ENCODE data around the gene ZNF787.
"Not testable (repeated sequence)": the region's sequence is repeated elsewhere in the genome, so short reads cannot be mapped to it uniquely, and the experiment has no call there.

The ZNF787 gene

DNA sequence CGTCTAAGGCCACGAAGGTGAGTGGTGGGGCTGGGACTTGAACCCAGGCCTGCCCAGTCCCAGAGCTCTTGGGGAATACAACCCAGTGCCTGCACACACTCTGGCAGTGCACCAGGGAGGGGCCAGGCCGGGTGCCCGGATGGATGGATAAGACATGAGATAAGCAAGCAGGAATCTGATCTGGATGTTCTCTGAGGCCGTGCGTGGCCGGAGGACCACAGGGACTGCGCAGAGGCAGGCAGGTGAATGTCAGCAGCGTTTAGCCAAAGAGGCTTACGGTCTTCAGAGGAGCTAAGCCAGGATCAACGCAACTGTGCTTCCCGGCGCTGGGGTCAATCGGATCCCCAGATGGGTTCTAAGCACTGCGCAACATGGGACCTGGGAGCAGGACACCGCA lies 1.5 kb downstream of the ZNF787 start:
- no peak for DNase-seq

DNA sequence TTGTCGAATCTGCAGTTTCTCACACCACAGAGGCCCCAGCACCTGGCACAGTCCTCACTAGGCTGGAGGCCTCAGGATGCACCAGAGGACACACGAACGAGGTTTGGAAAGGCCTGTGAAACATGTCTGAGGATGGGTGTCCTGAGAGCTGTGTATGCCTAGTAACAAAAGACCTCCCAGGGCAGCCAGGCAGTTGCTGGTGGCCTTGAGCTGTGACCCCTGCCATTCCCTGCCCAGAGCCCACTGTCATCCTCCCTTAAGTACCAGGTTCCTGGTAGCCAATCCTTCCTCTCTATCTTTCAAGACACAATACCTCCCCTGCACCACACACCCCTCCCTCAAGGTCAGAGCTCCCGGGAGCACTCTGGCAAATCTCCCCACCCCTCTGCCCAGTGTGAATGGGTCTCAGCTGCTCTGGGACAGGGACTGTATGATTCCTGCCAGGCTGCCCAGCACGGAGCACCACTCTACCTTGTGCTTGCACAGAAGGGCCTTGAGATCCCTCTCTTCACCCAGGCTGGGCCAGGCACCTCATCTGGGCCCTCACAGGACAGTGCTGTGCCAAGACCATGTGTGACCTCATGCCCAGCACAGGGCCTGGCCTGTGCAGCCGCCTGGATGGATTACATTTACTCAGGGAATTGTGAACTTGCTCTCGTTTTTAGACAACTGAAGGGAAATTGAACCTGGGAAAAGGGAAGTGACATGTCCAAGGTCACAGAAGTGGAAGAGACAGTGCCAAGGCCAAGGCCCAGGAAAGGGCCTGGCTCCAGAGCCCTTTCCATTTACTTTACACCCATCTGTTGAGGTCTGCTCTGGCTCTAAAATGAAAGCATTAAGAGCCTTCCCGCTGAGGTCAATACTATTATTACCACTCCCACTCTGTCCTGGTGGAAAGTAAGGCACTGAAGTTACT lies 2.2 kb downstream of the ZNF787 start:
- no peak for DNase-seq

DNA sequence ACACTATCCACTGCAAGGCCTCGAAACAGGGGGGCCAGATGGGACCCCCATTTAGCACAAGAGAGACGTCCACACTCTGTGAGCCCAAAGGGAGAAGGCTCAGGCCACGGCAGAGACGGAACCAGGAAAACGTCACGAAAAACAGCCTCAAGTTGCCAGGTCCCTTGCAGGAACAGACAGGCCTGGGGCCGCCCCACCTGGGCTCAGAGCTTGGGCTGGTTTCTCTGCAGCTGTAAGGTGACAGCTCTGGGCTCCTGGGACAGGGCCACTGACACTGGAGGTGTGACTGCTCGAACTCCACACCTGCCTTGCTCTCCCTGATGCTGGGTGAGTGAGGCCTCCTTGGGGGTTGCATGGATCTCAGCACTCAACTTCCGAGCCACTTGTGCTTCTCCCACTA lies 3.2 kb downstream of the ZNF787 start:
- DNase-seq = no peak

DNA sequence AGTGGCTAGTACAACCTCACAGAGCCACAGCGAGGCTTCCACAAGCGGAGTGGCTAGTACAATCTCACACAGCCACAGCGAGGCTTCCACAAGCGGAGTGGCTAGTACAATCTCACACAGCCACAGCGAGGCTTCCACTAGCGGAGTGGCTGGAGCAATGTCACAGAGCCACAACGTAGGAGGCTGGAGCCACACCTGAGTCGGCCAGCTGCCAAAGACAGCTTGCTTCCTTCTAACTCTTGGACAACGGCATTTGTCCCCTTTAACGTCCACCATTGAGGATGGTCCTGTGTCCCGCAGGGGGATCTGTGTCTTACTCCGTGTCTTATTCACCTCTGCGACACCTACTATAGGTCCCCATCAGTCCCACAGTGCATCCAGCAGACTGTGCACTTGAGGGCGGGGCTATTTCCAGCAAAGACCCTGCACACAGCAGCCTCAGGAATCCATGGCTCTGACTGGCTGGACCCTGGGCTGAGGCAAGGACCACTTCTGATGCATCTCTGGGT lies 3.7 kb downstream of the ZNF787 start:
- no peak for DNase-seq

DNA sequence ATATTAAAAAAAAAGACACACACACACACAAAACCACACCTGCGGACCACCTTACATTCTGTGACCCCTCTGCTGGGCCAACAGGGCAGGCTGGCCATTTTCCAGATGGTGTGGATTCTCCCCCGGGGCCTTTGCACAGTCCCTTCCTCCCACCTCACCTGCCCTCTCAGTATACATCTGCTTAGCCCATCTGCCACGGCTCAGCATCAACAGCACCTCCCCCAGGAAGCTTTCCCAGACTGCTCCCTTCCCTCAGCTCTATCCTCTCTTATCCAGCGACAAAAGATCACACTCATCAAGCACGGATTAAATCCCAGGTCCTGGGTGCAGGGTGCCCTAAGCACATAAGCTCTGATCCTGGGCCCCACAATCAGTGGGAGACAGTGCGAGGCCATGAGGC lies 4.5 kb downstream of the ZNF787 start:
- DNase-seq = peak; percentile 8

DNA sequence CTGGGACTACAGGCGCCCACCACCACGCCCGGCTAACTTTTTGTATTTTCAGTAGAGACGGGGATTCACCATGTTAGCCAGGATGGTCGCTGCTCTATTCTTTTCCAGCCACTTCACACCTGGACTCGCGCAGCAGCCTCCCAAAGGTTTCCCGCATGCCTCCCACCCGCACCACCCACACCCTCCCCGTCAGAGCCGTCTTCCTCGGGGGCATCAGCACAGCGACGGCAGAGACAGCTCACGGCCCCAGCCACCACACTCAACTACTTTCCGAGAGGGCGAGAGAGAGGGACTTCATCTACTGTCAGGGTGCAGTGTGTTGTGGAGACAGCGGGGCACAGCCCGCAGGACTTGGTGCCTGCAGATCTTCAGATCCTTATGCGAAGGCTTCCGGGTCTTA lies 5.6 kb downstream of the ZNF787 start:
- DNase-seq = no peak

DNA sequence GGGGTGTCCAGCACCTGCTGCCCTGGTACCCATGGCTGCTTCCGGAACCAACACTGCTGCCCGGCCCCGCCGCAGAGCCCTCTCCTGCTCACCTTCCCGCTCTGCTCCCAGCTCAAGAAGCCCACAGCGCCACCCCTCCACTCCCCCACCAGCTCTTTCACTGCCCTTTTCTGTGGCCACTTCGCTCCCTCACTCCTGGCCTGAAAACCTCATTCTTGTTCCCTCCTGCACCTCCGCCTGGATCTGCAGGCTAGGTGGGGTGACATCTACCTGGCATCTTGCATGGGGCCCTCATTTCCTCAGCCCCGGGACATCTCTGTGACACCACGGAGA lies 6.4 kb downstream of the ZNF787 start:
- no peak for DNase-seq

DNA sequence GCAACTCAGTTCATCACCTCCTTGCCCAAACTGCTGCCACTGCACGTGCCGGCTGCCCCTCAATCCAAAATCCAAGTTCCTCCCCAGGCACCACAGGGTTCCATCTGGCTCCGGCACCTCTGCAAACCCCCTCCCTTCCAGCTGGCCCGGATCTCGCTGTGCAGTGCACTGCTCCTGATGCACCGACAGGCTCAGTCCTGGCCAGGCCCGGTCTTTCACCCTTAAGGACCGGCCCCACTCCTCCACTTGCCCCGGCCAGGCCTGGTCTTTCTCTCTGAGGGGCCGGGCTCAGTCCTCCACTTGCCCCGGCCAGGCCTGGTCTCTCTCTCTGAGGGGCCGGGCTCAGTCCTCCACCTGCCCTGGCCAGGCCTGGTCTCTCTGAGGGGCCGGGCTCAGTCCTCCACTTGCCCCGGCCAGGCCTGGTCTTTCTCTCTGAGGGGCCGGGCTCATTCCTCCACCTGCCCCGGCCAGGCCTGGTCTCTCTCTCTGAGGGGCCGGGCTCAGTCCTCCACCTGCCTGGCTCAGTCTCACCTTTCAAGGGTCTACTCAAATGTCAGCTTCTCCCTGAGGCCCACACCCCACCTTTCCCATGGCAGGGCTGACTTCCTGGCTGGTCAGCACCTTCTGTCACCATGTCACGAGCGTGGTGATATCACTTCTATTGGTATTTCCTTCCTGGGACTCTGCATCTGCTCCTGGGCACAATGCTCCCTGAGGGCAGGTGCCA lies 6.9 kb downstream of the ZNF787 start:
- DNase-seq = no peak

DNA sequence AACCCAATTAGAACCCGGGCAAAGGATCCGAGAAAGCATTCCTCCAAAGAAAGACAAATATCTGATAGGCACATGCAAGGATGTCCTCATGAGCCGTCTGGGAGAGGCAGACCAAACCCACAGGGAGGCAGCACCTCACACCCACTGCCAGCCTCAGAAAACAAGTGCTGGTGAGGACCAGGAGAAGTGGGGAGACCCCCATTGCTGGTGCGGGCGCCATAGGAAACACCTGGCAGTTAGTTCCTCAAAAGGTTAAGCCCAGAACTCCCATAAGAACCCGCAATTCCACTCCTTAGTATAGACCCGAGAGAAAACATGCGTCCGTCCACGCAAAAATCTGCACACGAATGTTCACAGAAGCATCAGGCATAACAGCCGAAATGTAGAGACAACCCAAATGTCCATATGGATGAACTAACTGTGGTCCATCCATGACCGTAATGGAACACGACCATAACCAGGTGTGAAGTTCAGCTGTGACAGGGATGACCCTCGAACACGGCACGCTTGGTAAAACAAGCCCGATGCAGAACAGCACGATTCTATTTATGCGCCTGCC lies 7.9 kb downstream of the ZNF787 start:
- no peak for DNase-seq

DNA sequence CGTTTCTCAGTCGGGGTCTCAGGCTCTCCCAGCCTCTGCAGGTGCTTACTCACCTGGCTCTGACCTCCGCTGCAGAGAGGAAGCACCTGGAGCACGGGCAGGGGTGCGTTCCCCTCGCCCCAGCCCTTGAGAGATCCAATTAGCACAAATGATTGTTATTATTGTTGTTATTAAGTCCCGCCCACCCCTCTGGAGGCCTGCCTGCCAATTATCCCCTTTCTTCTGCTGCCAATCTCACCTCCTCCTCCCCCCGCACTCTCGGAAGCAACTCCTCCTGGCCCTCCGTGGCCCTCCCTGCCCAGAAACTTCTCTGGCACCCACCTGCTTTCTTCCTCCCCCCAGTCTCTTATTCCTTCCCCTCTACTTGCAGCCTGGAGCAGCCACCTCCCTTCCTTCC lies 8.8 kb downstream of the ZNF787 start:
- no peak for DNase-seq

DNA sequence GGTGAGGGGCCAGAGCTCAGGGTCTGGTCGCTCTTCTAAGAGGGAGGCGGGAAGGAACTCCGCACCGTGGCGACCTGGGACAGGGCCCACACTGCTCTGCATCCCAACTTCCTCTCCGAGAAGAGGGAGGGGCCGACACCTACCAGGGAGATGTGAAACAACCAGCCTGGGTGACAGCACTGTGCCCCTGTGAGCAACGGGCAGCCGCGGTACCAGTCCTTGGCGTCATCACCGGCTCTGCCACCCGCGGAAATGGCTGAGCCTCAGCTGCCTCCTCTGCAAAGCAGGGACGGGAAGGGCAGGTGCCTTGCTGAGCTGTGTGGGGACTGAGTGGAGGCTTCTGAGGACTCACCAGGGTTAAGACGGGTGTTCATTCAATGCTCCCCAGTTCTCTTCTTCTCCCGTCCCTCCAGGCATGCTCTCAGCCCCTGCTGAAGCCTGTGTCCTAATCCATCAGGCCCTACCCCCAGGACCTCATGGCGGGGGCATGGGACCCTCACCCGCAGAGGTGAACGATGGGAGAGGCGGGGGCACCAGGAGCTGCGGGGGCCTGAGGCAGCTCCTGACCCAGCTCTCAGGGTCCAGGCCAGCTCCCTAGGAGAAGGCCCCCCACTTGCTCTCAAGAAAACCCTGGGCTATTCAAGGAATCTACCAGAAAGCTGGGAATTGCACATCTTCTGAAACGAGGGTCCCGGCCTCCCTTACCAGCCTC lies 9.3 kb downstream of the ZNF787 start:
- no peak for DNase-seq

DNA sequence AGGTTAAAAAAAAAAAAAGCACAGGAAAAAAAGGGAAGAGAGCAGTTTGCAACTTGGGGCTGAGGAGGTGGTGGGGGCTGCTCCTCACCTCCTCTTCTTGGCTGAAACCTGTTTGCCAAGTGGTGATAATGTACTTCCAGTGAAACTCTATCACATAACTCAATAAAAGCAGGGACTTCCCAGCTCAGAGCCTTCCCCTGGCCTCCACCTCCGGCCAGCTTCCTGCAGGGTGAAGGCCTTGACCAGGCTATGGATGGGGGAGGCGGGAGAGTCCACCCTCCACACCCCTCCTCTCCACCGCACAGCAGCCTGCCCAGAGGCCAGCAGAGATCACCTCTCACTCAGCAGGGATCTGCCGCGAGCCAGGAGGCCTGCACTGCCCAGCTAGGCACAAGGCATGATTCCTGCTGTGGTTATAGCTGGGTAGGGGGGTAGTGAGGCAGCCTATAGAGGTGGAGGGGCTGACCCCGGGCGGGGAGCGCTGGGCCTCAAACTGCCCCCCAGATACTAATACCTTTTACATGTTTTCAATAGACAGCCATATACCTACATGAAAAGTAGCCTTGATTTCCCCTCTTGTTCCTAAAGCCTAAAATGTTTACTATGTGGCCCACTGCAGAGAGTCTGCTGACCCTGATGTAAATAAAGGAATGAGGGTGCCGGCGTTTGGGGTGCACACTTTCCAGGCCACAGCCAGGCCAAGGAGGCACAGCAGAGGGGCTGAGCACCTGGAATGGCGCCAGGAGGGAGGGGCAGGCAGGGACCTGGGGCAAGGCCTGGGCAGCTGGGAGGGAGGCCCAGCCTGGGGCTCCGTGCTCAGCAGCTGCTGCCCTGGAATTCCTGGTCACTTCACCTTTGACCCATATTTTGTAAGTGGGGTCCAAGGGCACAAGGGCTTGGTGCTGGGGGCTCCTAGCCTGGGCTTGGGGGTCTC lies 10.3 kb downstream of the ZNF787 start:
- no peak for DNase-seq

DNA sequence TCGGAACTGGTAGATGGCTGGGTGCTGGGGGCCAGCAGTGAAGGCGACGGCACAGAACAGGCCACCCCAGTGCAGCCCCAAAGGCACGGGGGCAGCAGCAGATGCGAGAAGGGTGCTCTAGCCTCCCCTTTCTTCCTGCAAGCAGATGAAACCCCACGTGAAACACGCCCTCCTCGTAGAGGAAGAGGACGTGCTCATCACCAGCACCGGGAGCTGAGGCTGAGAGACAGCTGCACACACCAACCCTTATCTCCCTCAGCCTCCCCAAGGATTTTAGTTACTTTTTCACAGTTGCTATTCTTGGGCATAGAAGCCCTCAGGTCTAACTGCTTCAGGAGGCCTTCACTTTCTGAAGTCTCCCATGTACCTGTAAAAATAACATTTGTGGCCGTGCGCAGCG lies 11.9 kb downstream of the ZNF787 start:
- peak; percentile 14 for DNase-seq

DNA sequence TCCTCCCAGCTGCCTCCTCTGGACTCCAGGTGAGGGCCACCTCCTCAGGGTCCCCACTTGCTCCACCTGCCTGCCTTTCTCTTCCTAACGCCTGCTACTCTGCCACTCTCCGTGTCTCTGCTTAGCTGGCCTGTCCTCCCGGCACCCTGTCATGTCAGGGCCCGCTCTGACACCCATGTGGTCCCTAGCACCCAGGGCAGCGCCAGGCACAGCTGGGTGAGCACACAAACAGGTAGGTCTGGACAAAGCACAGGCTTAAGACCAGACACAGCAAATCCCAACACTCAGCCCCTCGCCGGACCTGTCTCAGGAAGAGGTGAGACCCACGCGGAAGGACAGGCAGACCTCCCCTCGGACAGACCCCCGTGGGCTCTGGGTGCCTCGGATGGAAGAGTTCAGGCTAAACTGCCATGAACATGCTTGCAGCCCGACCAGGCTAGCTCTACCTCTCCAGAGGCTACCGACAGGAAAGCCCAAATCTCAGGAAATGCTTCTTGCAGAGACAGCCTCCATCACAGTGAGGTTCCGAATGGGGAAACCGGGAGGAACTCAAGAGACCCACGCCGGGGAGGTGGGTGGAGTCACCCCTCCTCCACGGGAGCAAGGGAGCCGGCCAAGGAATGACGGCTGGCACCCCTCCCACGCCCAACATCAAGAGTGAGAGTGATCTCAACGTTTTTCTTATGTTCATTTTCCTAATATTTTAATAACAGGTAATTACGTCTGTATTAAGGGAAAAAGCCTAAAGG lies 12.5 kb downstream of the ZNF787 start:
- DNase-seq = no peak

DNA sequence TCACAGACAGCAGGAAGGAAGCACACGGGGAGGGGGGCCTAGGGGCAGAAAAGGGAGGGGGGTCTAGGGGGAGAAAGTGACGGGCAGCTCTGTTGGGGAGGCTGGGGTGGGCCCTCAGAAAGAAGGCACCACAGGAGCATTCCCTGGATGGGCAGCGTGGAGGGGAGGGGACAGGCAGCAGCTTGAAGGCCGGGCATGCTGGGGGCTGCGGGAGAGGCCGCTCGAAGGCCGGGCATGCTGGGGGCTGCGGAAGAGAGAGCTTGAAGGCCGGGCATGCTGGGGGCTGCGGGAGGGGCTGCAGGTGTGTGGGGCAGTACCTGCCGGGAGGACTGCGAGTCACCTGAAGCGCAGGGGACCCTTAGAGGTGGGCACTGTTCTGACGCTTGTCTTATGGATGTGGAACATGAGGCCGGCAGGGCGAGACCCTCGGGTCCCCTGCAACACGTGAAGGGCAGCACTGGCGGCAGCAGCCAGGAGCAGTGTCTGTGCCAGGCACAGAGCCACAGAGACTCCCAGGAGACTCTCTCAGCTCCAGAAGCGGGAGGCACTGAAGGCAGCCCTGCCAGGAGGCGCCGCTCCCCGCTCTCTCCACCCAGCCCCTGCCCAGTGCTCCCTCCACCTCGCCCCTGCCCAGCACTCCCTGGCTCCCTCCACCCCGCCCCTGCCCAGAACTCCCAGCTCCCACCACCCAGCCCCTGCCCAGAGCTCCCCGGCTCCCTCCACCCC lies 13.3 kb downstream of the ZNF787 start:
- peak; percentile 44 for DNase-seq

DNA sequence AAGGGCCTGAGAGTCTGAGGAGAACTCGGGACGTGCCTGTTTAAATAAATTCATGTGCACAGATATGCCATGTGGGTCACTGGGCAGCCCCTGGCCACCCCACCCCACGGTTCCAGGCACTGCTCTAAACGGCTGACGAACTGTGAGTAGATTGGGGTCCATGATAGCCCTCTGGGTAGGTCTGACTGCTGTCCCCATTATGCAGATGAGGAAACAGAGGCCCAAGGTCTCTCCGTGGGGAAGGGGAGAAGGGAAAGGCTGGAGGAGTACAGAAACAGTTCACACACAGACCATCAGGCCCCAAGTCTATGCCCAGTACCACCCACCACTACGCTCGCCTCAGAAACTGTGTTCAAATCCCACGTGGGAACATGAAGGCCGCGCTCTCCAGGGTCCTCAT lies 14.1 kb downstream of the ZNF787 start:
- DNase-seq = no peak

DNA sequence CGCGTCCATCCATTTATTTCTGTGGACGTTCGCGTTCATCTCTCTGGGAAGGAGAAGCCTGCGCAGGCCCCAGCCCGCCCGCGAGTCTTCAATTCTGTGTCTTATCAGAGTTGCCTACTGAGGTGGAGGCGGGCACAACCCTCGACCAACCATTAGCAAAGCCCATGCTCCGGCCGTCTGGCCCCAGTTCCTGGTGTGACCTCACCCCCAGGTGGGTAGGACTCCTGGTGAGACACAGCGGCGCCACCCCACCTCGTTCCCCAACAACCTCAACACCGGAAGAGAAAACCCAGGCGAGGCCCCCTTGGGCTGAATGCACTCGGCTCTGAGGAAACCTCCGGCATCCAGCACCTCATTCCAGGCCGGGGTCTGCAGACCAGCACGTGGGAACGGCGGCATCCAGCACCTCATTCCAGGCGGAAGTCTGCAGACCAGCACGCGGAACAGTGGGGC lies 14.7 kb downstream of the ZNF787 start:
- DNase-seq = no peak

DNA sequence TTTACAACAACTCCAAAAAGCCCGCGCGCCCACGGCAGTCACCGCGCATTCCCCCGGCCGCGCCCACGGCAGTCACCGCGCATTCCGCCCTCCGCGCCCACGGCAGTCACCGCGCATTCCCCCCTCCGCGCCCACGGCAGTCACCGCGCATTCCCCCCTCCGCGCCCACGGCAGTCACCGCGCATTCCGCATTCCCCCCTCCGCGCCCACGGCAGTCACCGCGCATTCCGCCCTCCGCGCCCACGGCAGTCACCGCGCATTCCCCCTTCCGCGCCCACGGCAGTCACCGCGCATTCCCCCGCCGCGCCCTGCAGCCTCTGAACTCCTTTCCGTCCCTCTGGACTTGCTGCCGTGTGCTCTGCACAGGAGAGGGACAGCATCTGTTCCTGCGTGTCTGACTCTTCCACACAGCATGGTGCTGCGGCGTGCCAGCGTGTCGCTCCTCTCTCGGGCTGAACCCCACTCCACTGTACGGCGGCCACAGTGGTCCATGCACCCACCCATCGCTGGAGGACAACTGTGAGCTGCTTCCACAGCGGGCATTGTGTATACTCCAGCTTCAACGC lies 15.2 kb downstream of the ZNF787 start:
- not testable (repeated sequence) for DNase-seq

DNA sequence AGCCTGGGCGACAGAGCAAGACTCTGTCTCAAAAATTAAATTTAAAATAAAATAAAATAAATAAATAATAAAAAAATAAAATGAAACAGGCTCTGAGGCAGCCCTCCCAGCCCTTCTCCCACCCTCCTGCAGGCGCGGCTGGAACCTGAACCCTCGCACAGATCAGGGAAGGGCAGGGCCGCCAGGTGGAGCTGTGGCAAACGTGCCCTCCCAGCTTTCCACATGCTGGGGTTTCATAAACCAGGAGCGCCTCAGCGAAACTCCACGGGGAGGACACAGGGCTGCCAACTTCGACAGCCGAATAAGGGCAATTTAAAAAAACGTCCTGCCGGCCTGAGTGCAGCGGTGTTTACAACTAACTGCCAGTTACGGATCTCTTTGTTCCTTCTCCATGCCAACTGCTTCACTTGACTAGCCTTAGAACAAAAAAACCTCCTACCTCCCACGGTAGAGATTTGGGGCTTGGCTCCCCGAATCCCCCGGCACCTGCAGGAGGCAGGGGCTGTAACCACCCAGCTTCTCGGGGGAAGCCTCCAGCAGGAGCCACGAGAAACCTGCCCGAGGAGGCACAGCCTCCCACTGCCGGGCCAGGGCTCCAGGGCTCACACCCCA lies 15.9 kb downstream of the ZNF787 start:
- DNase-seq = peak; percentile 82

DNA sequence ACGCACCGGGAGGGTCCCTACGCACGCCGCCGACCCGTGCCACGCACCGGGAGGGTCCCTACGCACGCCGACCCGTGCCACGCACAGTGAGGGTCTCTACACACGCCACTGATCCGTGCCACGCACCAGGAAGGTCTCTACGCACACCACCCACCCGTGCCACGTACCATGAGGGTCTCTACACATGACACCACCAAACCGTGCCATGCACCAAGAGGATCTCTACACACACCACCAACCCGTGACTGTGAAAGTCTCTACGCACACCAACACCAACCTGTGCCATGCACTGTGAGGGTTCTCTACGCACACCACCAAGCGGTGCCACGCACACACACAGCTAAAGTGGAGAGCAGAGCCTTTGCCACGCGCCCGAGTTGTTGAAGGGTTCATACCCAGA lies 16.7 kb downstream of the ZNF787 start:
- no peak for DNase-seq

Data from NCI-H2171 treated with DMSO at 0.1 percent for 48 hours (cell line).